Osteoblast (primary cell): ENCODE results near the gene RBM24. TPM values are rescaled to one million over a fixed set of nuclear protein-coding genes. Genes with fewer than 3 reads are reported as not detected.

Experiments
- DNase-seq: peaks from one replicate; pipeline ENCODE4 v3.0.0; 2011; ENCODE audit warnings: low spot score, mixed read lengths; ENCODE audit not compliant: insufficient read length; ENCODE audit errors: missing footprints
- H2AFZ ChIP-seq: 2 replicates; pipeline ENCODE4 v1.6.0; 2011; ENCODE audit warnings: mild to moderate bottlenecking, low read length
- H3K27ac ChIP-seq: 2 replicates; pipeline ENCODE4 v1.5.1; 2011; ENCODE audit warnings: mild to moderate bottlenecking, low read depth, low read length, moderate library complexity
- H3K27me3 ChIP-seq: 2 replicates; pipeline ENCODE4 v1.6.0; 2012; ENCODE audit warnings: mild to moderate bottlenecking, control low read depth, inconsistent platforms, low read length, moderate library complexity; ENCODE audit not compliant: insufficient read depth
- H3K36me3 ChIP-seq: 2 replicates; pipeline ENCODE4 v1.5.1; 2011; ENCODE audit warnings: mild to moderate bottlenecking, low read length, control low read depth, moderate library complexity; ENCODE audit not compliant: insufficient read depth
- H3K4me1 ChIP-seq: 2 replicates; pipeline ENCODE4 v1.5.1; 2011; ENCODE audit warnings: mild to moderate bottlenecking, low read length, control low read depth, moderate library complexity; ENCODE audit not compliant: insufficient read depth
- H3K4me2 ChIP-seq: 2 replicates; pipeline ENCODE4 v1.6.0; 2011; ENCODE audit warnings: mild to moderate bottlenecking, low read length; ENCODE audit not compliant: insufficient read depth
- H3K4me3 ChIP-seq: fragments of 200-600 bp; sonication (generic); 3 replicates; pipeline ENCODE4 v1.5.1; 2012; ENCODE audit warnings: mild to moderate bottlenecking, low read length, inconsistent platforms; ENCODE audit not compliant: insufficient read depth
- H3K79me2 ChIP-seq: 2 replicates; pipeline ENCODE4 v1.6.0; 2012; ENCODE audit warnings: mild to moderate bottlenecking, low read length, control low read depth, inconsistent platforms; ENCODE audit not compliant: insufficient read depth
- H3K9me3 ChIP-seq: 2 replicates; pipeline ENCODE4 v1.5.1; 2011; ENCODE audit warnings: low read depth, low read length, control low read depth
- H4K20me1 ChIP-seq: 2 replicates; pipeline ENCODE4 v1.6.0; 2012; ENCODE audit warnings: mild to moderate bottlenecking, low read length, control low read depth; ENCODE audit not compliant: insufficient read depth
- CTCF ChIP-seq: IDR thresholded peaks from 2 replicates; pipeline ENCODE4 v1.5.1; 2011; ENCODE audit warnings: mild to moderate bottlenecking, low read depth, low read length, moderate library complexity; ENCODE audit errors: extremely low read depth
- total RNA-seq: library from RNA; depleted of rRNA; stranded (reverse); fragments of >200 nt; gene quantifications from 2 replicates; pipeline ENCODE4 v1.2.3, GENCODE V29; 2012

RBM24 gene
- total RNA-seq, 1 donor, result 1.4 TPM

GRCh38 chr6:17292600-17293133, 11.5 kb downstream of the RBM24 start:
- no peaks in the 10 kb centered on the region for H3K79me2 ChIP-seq
- H3K4me2 ChIP-seq, result no peak overlapping the region
- no peak for TF ChIP-seq CTCF
- H3K9me3 ChIP-seq, result no peaks in the 10 kb centered on the region
- H3K27me3 ChIP-seq, result no peaks in the 10 kb centered on the region
- DNase-seq, result no peak
- no peaks in the 10 kb centered on the region for H4K20me1 ChIP-seq
- no peak overlapping the region for H3K4me3 ChIP-seq
- no peak overlapping the region for H3K27ac ChIP-seq
- no peaks in the 10 kb centered on the region for H3K4me1 ChIP-seq
- H3K36me3 ChIP-seq, result no peaks in the 10 kb centered on the region
- H2AFZ ChIP-seq, result no peak overlapping the region

- no peaks in the 10 kb centered on the region for H3K27me3 ChIP-seq
- no peak overlapping the region for H3K4me2 ChIP-seq
- no peak for TF ChIP-seq CTCF
- H4K20me1 ChIP-seq, result no peaks in the 10 kb centered on the region
- H3K79me2 ChIP-seq, result no peaks in the 10 kb centered on the region
- no peak overlapping the region for H2AFZ ChIP-seq
- DNase-seq, result no peak
- no peaks in the 10 kb centered on the region for H3K36me3 ChIP-seq
- no peaks in the 10 kb centered on the region for H3K9me3 ChIP-seq
- no peaks in the 10 kb centered on the region for H3K4me1 ChIP-seq
- H3K27ac ChIP-seq, result no peak overlapping the region
- H3K4me3 ChIP-seq, result no peak overlapping the region
Observed at GRCh38 chr6:17293395-17293794, 12.2 kb downstream of the RBM24 start.

GRCh38 chr6:17297271-17298080, 16.3 kb downstream of the RBM24 start:
- H3K4me1 ChIP-seq, result no peaks in the 10 kb centered on the region
- H2AFZ ChIP-seq, result no peak overlapping the region
- H4K20me1 ChIP-seq, result no peaks in the 10 kb centered on the region
- H3K9me3 ChIP-seq, result no peaks in the 10 kb centered on the region
- DNase-seq, result no peak
- no peaks in the 10 kb centered on the region for H3K36me3 ChIP-seq
- no peak for TF ChIP-seq CTCF
- H3K4me2 ChIP-seq, result no peak overlapping the region
- no peaks in the 10 kb centered on the region for H3K79me2 ChIP-seq
- no peaks in the 10 kb centered on the region for H3K27me3 ChIP-seq
- no peak overlapping the region for H3K4me3 ChIP-seq
- no peak overlapping the region for H3K27ac ChIP-seq

- Histone ChIP-seq H3K79me2 (no peaks in the 10 kb centered on the region), H3K27ac (no peak overlapping the region), H3K27me3 (no peaks in the 10 kb centered on the region), H3K4me3 (no peak overlapping the region), H3K4me1 (no peaks in the 10 kb centered on the region), H3K36me3 (no peaks in the 10 kb centered on the region), H4K20me1 (no peaks in the 10 kb centered on the region), H3K9me3 (no peaks in the 10 kb centered on the region), H3K4me2 (no peak overlapping the region), H2AFZ (no peak overlapping the region)
- no peak for TF ChIP-seq CTCF
- peak; percentile 21 for DNase-seq
Observed at GRCh38 chr6:17298257-17298656, 17.1 kb downstream of the RBM24 start.
